Upper lobe of right lung (tissue), 1 donor: ENCODE measurements around the gene OSBPL10. TPM values are rescaled to one million over a fixed set of nuclear protein-coding genes. Genes with fewer than 3 reads are reported as not detected.

Experiments used
- ATAC-seq: fragments of 200-7000 bp; cut with Tn5 transposase; one replicate; pipeline ENCODE4 v1.9.1; 2020; ENCODE audit warnings: mild to moderate bottlenecking, moderate library complexity
- DNase-seq: peaks from one replicate; pipeline ENCODE4 v3.0.0-alpha.2; 2020
- H3K27ac ChIP-seq: fragments of 200-600 bp; one replicate; pipeline ENCODE4 v1.8.0; 2022
- H3K27me3 ChIP-seq: fragments of 200-600 bp; one replicate; pipeline ENCODE4 v1.8.0; 2022; ENCODE audit warnings: mild to moderate bottlenecking
- H3K36me3 ChIP-seq: fragments of 200-600 bp; one replicate; pipeline ENCODE4 v1.8.0; 2022
- H3K4me1 ChIP-seq: fragments of 200-600 bp; one replicate; pipeline ENCODE4 v1.8.0; 2022
- H3K4me3 ChIP-seq: fragments of 200-600 bp; one replicate; pipeline ENCODE4 v1.8.0; 2022; ENCODE audit warnings: mild to moderate bottlenecking
- H3K9me3 ChIP-seq: fragments of 200-600 bp; one replicate; pipeline ENCODE4 v1.8.0; 2022
- intact Hi-C: fragments of 100-400 bp; cut with DNase I; formaldehyde crosslinking; loops from one replicate; pipeline ENCODE4 v1.11.0; 2022
- total RNA-seq: library from RNA; stranded (reverse); fragmentation: NEBNext Ultra II Directional; extraction: Animal tissue kit (Norgen Biotek cat#: 25700); gene quantifications from one replicate; pipeline ENCODE4 v1.2.1, GENCODE V29; 2021
- TF ChIP-seq, protein P1 (sequence below): fragments of 200-600 bp; IDR thresholded peaks from one replicate; pipeline ENCODE4 v1.8.0; 2022; ENCODE audit warnings: antibody characterized with exemption
- donor health status: DM: no; HTN: yes; CAD: no; lungs with severe emphysema.

The OSBPL10 gene
- total RNA-seq, 1 donor from 2014 or later: 30.8 TPM

DNA sequence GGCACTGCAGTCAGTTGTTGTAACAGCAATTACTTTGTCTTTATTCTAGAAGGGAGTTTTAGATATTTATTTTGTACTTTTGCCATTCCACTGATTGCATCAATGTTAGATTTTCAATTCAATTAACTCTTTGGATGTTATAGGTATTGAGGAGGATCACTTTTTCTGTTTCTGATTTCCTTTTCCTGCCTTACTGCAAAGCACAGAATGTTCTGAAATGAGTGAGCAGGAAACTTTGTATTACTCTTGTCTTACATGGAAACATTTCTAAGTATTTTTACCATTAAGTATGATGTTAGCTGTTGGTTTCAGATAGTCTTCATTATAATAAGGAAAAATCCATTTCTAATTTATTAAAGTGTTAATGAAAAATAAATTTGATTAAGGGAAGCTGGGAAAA, 80.5 kb downstream of the OSBPL10 start:
- Histone ChIP-seq H3K4me1 (no peaks in the 10 kb centered on the region), H3K4me3 (no peak overlapping the region), H3K9me3 (no peaks in the 10 kb centered on the region), H3K27me3 (no peaks in the 10 kb centered on the region), H3K36me3 (no peaks in the 10 kb centered on the region), H3K27ac (no peak overlapping the region)
- ATAC-seq (no peak), DNase-seq (no peak)
- intact Hi-C loops: no loop called here
- TF ChIP-seq, protein P1, sequence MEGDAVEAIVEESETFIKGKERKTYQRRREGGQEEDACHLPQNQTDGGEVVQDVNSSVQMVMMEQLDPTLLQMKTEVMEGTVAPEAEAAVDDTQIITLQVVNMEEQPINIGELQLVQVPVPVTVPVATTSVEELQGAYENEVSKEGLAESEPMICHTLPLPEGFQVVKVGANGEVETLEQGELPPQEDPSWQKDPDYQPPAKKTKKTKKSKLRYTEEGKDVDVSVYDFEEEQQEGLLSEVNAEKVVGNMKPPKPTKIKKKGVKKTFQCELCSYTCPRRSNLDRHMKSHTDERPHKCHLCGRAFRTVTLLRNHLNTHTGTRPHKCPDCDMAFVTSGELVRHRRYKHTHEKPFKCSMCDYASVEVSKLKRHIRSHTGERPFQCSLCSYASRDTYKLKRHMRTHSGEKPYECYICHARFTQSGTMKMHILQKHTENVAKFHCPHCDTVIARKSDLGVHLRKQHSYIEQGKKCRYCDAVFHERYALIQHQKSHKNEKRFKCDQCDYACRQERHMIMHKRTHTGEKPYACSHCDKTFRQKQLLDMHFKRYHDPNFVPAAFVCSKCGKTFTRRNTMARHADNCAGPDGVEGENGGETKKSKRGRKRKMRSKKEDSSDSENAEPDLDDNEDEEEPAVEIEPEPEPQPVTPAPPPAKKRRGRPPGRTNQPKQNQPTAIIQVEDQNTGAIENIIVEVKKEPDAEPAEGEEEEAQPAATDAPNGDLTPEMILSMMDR: no peak

DNA sequence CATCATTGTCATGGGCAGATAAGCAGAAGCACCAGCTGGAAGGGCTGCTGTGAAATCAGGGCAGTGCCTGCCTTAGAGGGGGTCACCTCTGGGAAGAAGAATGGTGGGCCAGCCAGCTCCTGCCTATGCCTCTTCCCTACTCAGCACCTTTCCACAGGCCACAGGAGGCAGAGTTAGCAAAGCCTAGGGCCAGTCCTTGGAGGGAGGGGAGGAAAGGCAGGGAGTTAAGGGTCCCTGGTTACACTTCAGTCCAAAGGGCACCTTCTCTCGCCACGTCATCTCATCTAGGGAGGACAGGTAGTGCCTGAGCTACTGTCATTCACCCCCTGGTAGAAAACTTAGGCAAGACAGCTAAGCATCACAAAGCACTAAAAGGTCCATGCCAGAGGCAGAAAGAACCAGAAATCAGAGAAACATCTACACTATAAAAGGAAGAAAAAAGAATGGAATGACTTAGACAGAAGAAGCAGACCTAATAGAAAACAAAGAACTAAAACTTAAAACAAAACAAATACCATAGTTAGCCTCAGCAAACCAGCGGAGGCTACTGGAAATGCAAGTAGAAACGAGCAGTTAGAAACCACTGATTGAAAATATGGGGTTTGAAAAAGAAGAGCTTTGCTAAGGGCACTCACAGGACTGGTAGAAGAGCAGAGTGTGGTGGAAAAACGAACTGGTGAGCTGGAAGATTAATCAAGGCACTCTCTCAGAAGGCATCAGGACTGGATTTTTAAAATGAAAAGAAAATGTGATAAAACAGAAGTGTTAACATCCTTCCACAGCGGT, 84.2 kb downstream of the OSBPL10 start:
- no peak overlapping the region for H3K4me3 ChIP-seq
- no peaks in the 10 kb centered on the region for H3K27me3 ChIP-seq
- TF ChIP-seq, protein P1: no peak
- H3K4me1 ChIP-seq: no peaks in the 10 kb centered on the region
- no peak for DNase-seq
- no peaks in the 10 kb centered on the region for H3K36me3 ChIP-seq
- intact Hi-C loops: no loop called here
- no peak overlapping the region for H3K27ac ChIP-seq
- ATAC-seq: no peak
- H3K9me3 ChIP-seq: no peaks in the 10 kb centered on the region

DNA sequence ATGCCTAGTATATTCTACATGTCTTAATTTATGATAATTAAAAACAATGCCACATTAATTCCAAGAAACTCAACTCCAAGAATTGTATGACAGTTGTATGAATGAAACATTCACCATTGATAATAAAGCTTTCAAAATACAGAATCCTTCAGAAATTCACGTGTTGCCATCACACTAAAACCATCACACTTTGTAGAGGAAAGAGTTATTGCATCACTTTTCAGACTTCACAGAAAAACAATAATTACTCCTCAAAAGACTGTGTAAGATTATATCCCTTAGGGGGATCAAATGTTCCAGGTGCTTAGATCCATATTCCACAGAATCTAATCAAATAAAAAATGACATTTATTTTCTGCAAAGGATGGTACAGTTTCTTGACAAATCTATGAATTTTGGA, 85.0 kb downstream of the OSBPL10 start:
- Histone ChIP-seq H3K4me1 (no peaks in the 10 kb centered on the region), H3K4me3 (no peak overlapping the region), H3K27ac (no peak overlapping the region), H3K27me3 (no peaks in the 10 kb centered on the region), H3K9me3 (no peaks in the 10 kb centered on the region), H3K36me3 (no peaks in the 10 kb centered on the region)
- TF ChIP-seq, protein P1: no peak
- DNase-seq (no peak), ATAC-seq (no peak)
- intact Hi-C loops: no loop called here

DNA sequence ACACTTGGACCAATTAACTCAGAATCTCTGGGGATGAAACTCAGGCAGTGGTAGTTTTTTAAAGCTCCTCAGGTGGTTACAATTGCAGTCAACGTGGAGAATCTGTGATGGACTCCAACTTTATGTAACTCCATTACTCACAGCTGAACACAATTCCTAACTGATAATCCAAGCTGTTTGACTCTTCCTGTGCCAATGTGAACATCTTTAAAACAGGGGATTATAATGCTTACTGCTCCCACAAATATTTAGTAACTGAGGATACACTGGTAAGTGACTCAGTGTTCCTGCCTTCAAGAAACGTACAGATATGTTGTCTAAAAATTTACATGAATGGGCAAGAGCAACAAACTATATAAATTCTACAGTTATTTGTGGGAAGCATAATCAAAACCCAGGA, 85.6 kb downstream of the OSBPL10 start:
- TF ChIP-seq, protein P1: no peak
- Histone ChIP-seq H3K4me1 (no peaks in the 10 kb centered on the region), H3K4me3 (no peak overlapping the region), H3K9me3 (no peaks in the 10 kb centered on the region), H3K36me3 (no peaks in the 10 kb centered on the region), H3K27me3 (no peaks in the 10 kb centered on the region), H3K27ac (no peak overlapping the region)
- ATAC-seq: no peak
- no peak for DNase-seq
- intact Hi-C loops: no loop called here

DNA sequence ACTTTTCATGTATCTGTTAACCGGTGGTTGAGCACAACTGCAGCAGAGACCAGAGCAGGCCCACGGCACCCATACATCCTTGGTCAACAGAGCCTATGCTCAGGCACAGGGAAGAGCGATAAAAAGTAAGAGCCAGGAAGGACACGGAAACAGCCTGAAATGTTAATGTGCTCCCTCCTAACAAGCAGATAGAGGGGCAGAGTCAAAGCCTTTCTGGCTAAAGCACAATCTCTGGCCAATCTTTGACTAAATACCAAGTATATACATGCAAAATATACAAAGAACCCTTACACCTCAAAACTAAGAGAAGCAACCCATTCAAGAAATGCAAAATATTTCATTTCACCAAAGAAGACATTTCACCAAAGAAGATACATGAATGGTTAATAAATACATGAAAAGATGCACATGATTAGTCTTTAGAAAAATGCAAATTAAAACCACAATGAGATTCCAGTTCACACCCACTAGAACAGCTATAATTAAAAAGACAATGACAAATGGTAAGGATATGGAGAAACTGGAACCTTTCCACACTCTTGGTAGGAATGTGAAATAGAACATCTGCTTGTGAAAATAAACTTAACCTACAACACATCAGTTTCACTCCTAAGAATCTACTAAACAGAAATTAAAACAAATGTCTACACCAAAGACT, 88.0 kb downstream of the OSBPL10 start:
- Histone ChIP-seq H3K36me3 (no peaks in the 10 kb centered on the region), H3K27me3 (no peaks in the 10 kb centered on the region), H3K27ac (no peak overlapping the region), H3K9me3 (no peaks in the 10 kb centered on the region), H3K4me1 (no peaks in the 10 kb centered on the region), H3K4me3 (no peak overlapping the region)
- ATAC-seq: no peak
- intact Hi-C loops: no loop called here
- no peak for DNase-seq
- TF ChIP-seq, protein P1: no peak
